ENCODE measurements around the gene TMOD4. TPM values are rescaled to one million over a fixed set of nuclear protein-coding genes. Genes with fewer than 3 reads are reported as not detected.

The TMOD4 gene
- total RNA-seq, 1 donor from 2014 or later: 1.5 TPM

DNA sequence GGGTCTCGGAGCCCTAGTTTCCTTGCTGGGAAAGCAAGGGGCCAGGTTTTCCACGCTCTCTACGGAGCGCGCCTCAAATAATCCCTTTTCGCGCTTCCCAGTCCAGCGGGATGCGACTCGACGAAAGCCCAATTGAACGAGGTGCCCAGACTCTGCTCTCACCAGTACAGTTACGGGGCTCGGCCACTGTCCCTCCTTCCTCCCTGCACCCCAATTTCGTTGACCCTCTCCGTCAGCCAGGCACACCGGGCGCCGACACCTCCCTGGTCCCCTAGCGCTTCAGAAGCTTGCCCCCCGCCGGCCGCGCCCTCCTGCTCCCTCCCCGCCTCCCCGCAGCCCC lies 29.7 kb downstream of the TMOD4 start:
- TF ChIP-seq, protein P1, sequence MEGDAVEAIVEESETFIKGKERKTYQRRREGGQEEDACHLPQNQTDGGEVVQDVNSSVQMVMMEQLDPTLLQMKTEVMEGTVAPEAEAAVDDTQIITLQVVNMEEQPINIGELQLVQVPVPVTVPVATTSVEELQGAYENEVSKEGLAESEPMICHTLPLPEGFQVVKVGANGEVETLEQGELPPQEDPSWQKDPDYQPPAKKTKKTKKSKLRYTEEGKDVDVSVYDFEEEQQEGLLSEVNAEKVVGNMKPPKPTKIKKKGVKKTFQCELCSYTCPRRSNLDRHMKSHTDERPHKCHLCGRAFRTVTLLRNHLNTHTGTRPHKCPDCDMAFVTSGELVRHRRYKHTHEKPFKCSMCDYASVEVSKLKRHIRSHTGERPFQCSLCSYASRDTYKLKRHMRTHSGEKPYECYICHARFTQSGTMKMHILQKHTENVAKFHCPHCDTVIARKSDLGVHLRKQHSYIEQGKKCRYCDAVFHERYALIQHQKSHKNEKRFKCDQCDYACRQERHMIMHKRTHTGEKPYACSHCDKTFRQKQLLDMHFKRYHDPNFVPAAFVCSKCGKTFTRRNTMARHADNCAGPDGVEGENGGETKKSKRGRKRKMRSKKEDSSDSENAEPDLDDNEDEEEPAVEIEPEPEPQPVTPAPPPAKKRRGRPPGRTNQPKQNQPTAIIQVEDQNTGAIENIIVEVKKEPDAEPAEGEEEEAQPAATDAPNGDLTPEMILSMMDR (IDR thresholded peaks at IDR 0.05; ENCODE audit: unreplicated experiment): no peak
- Mint-ChIP-seq H3K27ac (no peak overlapping the region), H3K27me3 (peaks cover 19% of the 10 kb centered on the region), H3K36me3 (ENCODE audit: insufficient read depth) (peaks cover 2% of the 10 kb centered on the region), H3K4me3 (ENCODE audit: low read depth) (peak overlapping the region; percentile 91), H3K9me3 (ENCODE audit: low read depth) (no peaks in the 10 kb centered on the region), H3K4me1 (ENCODE audit: low read depth) (peaks cover 10% of the 10 kb centered on the region)
- no peak for DNase-seq (ENCODE audit: low spot score, unreplicated experiment)

- Mint-ChIP-seq H3K4me1 (ENCODE audit: low read depth) (peaks cover 10% of the 10 kb centered on the region), H3K27ac (no peak overlapping the region), H3K27me3 (peaks cover 19% of the 10 kb centered on the region), H3K9me3 (ENCODE audit: low read depth) (no peaks in the 10 kb centered on the region), H3K4me3 (ENCODE audit: low read depth) (peak overlapping the region; percentile 91), H3K36me3 (ENCODE audit: insufficient read depth) (peaks cover 2% of the 10 kb centered on the region)
- no peak for DNase-seq (ENCODE audit: low spot score, unreplicated experiment)
- TF ChIP-seq, protein P1 (IDR thresholded peaks at IDR 0.05; ENCODE audit: unreplicated experiment): no peak
These were observed 30.3 kb downstream of the TMOD4 start for GRCh38 chr1:151145304-151146071.

GRCh38 chr1:151144474-151145303 lies 31.1 kb downstream of the TMOD4 start:
- DNase-seq (ENCODE audit: low spot score, unreplicated experiment): no peak
- H3K9me3 Mint-ChIP-seq (ENCODE audit: low read depth): no peaks in the 10 kb centered on the region
- peaks cover 3% of the 10 kb centered on the region for H3K36me3 Mint-ChIP-seq (ENCODE audit: insufficient read depth)
- H3K4me3 Mint-ChIP-seq (ENCODE audit: low read depth): peak overlapping the region; percentile 91
- peaks cover 10% of the 10 kb centered on the region for H3K4me1 Mint-ChIP-seq (ENCODE audit: low read depth)
- TF ChIP-seq, protein P1 (IDR thresholded peaks at IDR 0.05; ENCODE audit: unreplicated experiment): no peak
- peaks cover 16% of the 10 kb centered on the region for H3K27me3 Mint-ChIP-seq
- no peak overlapping the region for H3K27ac Mint-ChIP-seq

DNA sequence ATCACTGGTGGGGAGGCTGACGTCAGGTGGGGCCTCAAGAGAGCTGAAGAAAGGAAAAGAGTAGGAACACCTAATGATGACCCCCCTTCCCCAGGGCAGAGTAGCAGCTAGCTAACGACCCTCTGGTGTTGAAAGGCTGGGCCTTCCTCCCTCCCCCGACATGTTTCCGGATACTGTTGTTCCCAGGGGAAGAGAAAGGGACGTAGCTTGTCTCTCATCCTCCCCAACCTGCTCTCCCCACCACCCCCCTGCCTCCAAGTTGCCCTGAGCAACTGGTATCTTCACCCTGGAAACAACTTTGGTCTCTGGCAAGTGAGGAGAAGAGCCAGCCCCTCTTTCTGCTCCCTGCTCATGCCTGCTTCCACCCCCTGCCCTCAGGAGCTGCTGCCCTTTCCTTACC lies 31.8 kb downstream of the TMOD4 start:
- no peak for DNase-seq (ENCODE audit: low spot score, unreplicated experiment)
- H3K4me1 Mint-ChIP-seq (ENCODE audit: low read depth): peaks cover 10% of the 10 kb centered on the region
- H3K36me3 Mint-ChIP-seq (ENCODE audit: insufficient read depth): peaks cover 3% of the 10 kb centered on the region
- TF ChIP-seq, protein P1 (IDR thresholded peaks at IDR 0.05; ENCODE audit: unreplicated experiment): no peak
- H3K27ac Mint-ChIP-seq: no peak overlapping the region
- no peak overlapping the region for H3K4me3 Mint-ChIP-seq (ENCODE audit: low read depth)
- H3K9me3 Mint-ChIP-seq (ENCODE audit: low read depth): no peaks in the 10 kb centered on the region
- H3K27me3 Mint-ChIP-seq: peaks cover 16% of the 10 kb centered on the region

DNA sequence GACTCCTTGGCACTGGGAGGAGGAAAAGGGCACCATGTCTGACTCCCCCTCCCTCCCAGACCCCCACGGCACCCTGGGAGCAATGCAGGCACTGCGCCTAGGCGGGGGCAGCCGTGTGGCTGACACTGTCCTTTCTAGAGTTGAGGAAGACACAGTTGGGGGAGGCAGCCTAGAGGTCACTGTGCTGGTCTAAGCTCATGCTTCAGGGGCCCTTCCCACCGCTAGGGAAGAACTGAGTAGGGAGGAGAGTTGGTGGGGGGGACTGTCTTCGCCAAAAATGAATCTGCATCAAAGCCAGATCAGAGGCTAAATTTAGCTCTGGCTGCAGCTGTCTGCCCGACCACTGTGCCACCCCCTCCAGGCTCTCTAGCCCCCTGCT lies 32.7 kb downstream of the TMOD4 start:
- Mint-ChIP-seq H3K36me3 (ENCODE audit: insufficient read depth) (peaks cover 3% of the 10 kb centered on the region), H3K9me3 (ENCODE audit: low read depth) (no peaks in the 10 kb centered on the region), H3K4me1 (ENCODE audit: low read depth) (peaks cover 10% of the 10 kb centered on the region), H3K4me3 (ENCODE audit: low read depth) (no peak overlapping the region), H3K27ac (no peak overlapping the region), H3K27me3 (peaks cover 11% of the 10 kb centered on the region)
- TF ChIP-seq, protein P1 (IDR thresholded peaks at IDR 0.05; ENCODE audit: unreplicated experiment): no peak
- no peak for DNase-seq (ENCODE audit: low spot score, unreplicated experiment)

Measured in progenitor cell of endocrine pancreas (in vitro differentiated cells).